ENCODE results near the gene MADD. TPM values are rescaled to one million over a fixed set of nuclear protein-coding genes. Genes with fewer than 3 reads are reported as not detected.

MADD gene
- polyA plus RNA-seq, 4 donors: 36.9 to 53.8 (median 39.4) TPM

GRCh38 chr11:47336595-47336994, 66.7 kb downstream of the MADD start:
- DNase-seq (ENCODE audit: low read depth in 4 of 4, low spot score in 3 of 4): no peak

- no peak for DNase-seq (ENCODE audit: low read depth in 4 of 4, low spot score in 3 of 4)
These were observed 67.4 kb downstream of the MADD start for GRCh38 chr11:47337229-47337924.

DNA sequence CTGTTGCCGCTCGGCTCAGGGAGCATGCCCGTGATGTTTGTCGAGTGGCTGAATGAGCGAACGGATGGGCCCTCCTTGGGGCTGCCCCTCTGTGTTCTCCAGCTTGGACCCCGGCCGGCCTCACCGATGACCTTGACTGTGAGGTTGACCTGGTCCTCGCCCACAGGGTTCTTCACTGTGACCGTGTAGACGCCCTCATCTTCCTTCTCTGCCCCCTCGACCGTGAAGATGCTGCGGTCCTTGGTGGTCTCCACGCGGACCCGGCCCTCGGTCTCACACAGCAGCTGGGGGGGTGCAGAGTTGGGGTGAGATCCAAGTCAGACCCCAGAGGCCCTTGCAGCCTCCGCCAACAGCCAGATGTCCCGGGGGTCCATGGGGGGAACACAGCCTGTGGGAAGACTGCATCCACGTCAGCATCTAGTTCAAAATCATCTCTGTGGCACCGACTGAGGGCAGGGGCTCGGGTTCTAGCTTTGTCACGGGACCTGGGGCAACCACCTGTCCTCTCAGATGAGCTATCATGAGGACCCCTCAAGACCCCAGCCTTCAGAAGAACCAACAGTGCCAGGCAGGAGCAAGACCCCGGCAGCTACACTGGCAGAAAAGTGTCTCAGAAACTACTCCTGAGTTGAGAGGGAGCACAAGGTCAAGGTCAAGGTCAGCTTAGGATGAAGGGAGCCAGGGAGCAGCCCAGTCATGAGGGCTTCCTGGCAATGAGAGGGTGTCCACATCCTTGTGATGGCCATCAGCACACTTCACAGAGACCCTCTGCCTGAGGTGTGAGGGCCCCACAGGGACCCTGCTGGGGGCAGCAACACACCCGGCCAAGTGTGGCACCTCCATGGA, 68.7 kb downstream of the MADD start:
- DNase-seq (ENCODE audit: low read depth in 4 of 4, low spot score in 3 of 4): no peak

DNA sequence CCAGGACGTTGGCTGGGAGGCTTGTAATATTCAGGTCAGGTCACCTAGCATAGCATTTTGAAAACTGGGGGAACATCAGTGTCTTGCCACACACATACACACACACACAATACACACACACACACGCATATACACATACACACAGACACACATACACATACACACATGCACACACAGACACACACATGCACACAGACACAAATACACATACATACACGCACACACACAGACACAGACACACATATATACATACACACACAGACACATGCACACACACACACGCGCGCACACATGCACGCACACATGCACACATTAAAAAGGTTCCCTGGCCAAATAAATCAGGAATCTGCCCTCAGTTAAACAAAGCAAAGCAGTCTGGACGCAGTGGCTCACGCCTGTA, 70.1 kb downstream of the MADD start:
- no peak for DNase-seq (ENCODE audit: low read depth in 4 of 4, low spot score in 3 of 4)

DNA sequence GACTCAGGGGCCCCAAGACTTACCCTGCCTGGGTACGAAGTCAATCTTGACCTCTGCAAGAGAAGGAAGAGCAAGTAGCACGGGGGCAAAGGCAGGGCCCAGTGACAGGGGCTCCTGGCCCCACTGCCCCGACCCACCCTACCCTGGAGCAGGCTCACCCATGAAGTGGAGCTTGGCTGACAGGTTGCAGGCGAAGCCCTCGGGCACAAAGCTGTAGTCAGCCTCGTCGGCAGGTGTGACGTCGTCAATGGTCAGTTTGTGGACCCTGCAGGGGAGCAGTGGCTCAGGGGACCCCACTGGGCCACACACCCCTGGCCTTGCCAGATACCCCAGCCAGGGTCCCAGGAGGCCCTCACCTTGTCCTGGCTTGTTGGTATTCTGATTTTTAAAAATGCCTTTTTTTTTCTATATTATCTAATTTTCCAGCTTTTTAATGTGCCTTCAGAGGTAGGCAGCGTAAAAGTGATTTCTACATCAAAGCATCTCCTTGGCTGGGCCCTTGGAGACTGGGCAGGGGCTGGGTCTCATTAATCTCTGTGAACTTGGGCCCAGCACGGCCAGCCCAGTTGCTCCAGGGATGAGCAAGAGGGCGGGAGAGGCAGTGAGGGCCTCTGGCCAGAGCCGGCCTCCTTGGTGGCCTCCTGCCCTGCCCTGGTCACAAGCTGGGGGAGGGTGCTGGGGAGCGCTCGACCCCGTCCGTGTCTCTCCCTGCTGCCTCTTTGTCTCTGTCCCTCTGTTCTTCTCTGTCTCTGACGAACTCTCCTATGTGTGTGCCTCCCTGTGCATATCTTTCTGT, 71.2 kb downstream of the MADD start:
- no peak for DNase-seq (ENCODE audit: low read depth in 4 of 4, low spot score in 3 of 4)

- DNase-seq (ENCODE audit: low read depth in 4 of 4, low spot score in 3 of 4): no peak
These were observed 72.3 kb downstream of the MADD start for GRCh38 chr11:47342036-47342803.

DNA sequence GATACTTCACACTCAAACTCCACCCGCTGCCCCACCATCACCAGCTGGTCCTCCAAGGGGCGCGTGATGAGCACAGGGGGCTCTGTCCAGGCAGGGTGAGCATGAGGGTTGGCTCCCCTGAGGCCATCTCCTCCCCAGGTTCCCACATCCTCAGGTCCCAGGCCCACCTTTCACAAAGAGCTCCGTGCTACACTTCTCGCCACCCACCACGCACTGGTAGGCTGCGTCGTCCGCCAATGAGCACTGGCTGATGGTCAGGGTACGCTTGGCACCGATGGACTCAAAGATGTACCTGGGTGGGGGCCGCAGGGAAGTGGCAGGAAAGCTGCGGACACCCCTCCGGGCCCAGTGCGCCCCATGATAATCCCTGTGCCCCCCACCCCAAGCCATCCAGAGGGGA, 72.9 kb downstream of the MADD start:
- DNase-seq (ENCODE audit: low read depth in 4 of 4, low spot score in 3 of 4): no peak

DNA sequence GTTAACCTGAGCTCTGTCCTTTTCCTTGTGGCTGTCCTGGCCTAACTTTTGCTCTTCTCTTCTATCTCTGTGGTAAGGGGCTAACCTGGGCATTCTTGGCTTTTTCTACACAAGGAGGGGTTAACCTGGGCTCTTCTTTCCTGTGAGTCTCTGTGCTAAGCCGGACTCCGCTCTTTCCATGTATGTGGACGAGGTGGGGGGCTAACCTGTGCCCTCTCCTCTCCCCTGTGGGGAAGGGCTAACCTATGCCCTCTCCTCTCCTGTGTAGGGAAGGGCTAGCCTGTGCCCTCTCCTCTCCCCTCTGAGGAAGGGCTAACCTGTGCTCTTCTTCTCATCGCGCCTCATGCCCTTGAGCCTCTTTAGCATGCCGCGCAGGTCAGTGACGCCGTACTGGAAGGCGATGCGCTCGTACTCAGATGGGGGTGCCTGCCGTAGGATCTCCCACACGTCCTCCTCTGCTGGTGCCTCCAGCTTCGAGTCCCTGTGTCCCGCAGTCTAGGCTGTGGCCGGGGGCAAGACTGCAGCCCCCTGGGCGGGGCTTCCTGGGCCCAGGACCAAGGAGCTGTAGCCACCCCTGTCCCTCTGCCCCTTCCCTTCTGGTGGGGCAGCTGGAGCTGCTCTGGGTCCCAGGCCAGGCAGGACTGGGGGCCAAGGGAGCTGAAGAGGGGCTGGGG, 76.1 kb downstream of the MADD start:
- DNase-seq (ENCODE audit: low read depth in 4 of 4, low spot score in 3 of 4): no peak

DNA sequence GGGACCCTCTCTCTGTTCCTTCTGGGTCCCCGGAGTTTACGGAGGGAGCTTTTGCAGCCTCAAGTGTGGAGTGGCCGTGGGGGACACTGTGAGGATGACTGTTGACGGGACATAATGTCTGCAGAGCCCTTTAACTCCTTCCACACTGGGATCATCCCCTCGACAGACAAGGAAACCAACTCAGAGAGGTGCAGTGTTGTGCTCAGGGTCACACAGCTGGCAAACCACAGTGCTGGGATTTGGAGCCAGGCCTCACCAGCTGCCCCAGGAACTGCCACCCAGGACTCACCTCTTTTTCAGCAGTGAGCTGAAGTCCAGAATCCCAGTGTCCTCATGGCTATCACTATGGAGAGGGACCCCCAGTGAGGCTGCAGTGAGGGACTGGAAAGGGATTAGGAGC, 77.2 kb downstream of the MADD start:
- no peak for DNase-seq (ENCODE audit: low read depth in 4 of 4, low spot score in 3 of 4)

DNA sequence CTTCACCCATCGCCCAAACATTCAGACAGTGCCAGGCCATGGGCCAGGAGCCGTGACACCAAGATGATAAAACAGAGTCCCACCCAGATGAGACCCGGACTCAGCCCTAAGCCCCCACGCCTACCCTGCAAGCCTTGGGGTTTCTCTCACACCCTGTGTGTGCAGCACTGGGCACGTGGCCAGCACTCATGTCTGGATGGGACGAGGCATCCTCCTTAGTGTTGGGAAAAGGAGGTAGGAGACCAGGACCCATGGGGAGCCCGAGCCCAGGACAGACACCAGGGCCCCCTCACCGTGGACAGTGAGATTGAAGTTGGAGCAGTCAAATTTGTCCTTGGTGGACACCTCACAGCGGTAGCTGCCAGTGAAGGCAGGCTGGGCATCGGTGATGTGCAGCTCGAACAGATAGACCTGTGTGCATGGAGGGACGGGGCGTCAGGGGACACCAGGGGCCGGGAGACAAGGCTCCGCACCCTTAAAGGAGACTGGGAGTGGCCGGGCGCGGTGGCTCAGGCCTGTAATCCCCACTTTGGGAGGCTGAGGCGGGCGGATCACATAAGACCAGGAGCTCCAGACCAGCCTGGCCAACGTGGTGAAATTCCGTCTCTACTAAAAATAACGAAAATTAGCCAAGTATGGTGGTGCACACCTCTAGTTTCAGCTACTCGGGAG, 78.3 kb downstream of the MADD start:
- no peak for DNase-seq (ENCODE audit: low read depth in 4 of 4, low spot score in 3 of 4)

GRCh38 chr11:47348859-47349258, 78.9 kb downstream of the MADD start:
- no peak for DNase-seq (ENCODE audit: low read depth in 4 of 4, low spot score in 3 of 4)

DNA sequence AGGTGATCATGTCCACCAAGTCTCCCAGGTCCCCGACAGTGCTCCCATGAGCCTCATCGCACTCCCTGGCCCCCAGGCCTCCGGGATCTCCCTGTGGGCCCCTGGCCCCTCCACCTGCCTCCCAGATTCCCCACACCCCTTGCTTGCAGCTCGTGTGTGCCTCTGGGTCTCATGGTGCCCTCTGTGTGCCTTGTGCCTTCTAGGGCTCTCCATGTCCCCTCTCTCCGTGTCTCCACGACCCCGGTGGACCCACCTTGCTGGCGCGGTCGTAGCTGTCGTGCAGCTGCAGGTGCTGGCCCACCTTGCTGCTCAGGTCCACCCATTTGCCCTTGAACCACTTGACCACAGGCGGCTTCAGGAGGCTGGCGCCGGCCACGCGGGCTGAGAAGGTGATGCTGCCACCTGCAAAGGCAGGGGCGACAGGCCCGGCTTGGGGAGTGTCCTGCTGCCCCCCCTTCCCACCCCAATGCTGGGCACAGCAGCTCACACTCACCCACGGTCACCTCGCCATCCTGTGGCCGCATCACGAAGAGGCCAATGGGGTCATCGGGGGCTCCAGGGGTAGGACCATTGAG, 79.7 kb downstream of the MADD start:
- DNase-seq (ENCODE audit: low read depth in 4 of 4, low spot score in 3 of 4): no peak

DNA sequence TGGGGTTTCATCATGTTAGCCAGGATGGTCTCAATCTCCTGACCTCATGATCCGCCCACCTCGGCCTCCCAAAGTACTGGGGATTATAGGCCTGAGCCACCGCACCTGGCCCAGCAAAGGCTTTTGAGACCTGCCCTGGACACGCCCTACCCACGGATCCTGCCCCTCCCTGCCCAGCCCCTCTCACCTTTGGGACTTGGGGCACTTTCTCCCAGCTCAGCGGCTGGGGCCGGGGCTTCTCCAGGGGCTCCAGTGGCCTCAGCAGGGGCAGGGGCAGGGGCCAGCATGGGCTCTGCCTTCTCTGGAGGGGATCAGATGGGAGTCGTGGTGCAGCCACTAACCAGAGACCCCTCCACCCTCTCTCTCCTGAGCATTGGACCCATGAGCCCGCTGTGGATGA, 80.4 kb downstream of the MADD start:
- DNase-seq (ENCODE audit: low read depth in 4 of 4, low spot score in 3 of 4): no peak

DNA sequence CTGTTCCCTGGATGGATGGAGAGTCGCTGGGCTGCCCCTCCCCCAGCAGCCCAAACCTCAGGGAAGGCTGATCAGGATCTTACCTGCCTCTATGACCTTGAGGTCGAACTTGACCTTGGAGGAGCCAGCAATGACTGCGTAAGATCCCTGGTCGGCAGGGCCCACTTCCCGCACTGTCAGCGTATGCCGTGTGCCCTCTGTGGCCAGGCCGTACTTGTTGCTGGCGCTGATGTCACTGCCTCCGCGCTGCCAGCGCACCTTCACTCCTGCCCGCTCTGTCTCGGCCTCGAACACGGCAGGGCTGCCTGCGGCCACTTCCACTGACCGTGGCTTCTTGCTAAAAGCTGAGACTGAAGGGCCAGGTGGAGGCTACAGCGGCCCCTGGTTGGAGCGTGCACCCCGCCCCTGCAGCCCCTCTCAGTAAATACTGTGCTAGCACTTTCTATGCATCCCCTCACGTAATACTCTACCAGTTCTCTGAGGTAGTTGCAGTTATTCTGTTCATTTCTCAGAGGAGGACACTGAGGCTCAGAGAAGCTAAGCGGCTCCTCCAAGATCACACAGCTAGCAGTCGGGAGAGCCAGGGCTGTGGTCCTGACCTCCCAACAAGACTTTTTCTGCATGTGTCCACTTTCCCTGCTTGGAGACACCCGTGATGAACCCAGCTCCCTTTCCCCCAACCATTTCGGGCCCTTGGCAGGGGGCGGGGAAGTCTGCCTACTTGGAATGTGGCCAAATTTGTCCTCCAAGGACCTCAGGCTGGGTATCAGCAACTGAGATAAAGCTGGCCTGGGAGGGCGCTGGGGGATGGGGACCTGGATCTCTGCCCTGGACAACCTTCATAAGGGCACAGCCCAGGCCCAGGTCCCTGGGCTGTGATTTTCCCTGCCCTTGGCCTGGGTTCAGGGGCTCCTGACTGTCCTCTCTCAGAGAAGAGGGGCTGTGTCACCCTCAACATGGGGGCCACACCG, 81.5 kb downstream of the MADD start:
- DNase-seq (ENCODE audit: low read depth in 4 of 4, low spot score in 3 of 4): no peak

DNA sequence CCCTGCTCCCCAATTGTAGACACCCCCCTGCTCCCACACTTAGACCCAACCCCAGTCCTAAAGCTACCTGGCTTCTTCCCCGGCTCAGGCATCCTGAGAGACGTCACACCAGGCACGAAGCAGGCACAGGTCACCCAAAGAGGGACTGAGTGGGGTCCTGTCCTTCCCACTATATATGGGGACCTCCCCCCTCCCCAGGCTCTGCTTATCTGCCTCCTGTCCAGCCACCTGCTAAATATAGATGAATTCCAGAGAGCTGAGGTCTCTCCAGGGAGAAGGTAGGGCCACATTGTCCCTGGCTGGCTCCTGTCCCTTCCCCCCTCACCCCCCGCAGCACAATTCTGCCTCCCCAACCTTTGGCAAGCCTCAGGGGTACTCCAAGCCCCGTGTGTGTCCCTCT, 82.6 kb downstream of the MADD start, which contains the start of gene MYBPC3:
TSS of gene MYBPC3 (minus strand) at position 147 of the 400 bp plus-strand sequence. CDS start at position 92, 55 bp downstream.
- no peak for DNase-seq (ENCODE audit: low read depth in 4 of 4, low spot score in 3 of 4)

DNA sequence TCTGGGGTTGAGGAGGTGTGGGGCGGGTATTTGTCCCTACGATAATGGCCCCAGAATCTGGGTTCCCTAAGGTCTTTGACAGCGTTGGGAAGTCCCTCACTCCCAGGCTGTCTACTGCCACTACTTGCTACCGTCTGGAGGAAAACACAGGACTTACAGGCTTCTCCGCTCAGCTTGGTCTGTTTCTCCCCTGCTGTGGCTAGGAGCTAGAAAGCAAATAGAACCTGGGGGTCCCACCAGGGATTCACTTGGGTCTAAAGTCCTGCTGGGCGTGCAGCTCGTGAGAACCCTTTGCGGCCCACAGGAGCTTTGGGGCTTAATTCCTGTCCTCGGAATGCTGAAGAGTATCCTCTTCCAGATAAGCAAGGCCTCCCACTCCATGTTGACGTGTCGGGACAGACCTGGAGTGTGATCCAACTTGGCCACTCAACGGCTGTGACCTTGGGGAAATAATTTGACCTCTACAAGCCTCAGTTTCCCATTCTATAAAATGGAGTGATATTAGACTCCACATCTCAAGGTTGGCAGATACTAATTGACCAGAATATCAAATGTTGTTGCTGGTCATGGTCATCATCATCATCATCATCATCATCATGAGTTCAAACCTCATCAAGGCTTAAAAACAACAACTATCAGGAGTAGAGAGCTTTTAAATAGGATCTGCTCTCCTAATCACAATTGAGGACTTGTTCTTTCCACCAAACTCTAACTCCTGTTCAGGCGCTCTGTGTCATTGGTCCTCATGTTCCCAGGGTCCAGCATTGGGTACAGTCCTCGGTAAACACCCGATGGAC, 84.2 kb downstream of the MADD start:
- no peak for DNase-seq (ENCODE audit: low read depth in 4 of 4, low spot score in 3 of 4)

DNA sequence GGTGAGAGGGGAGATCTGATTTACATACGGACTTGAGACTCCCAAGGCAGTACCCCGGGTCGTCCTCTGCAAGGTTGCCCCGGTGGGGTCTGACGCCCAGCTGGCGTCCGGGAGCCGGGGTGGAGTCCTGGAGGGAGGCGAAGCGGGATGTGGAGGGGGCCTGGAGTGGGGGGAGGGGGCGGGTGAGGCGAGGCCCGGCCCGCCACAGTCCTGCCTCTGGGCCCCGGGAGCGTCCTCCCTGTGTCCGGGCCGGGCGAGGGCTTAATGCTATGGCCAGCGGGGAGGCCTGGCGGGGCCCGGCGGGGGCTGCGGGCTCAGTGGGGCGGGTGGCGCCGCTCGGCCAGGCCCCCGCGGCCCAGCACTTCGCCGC, 85.0 kb downstream of the MADD start:
- no peak for DNase-seq (ENCODE audit: low read depth in 4 of 4, low spot score in 3 of 4)
